Mesendoderm (in vitro differentiated cells): ENCODE results near the gene COLEC12.
A peak's percentile ranks its signal among the peaks of the same experiment; 100 is the strongest.

Experiments
- DNase-seq: peaks from one replicate; pipeline ENCODE4 v3.0.0; 2013
- H2AK5ac ChIP-seq: 2 replicates; pipeline ENCODE4 v1.6.1; 2013; ENCODE audit warnings: low read length, inconsistent platforms
- H2BK120ac ChIP-seq: 2 replicates; pipeline ENCODE4 v1.6.1; 2013; ENCODE audit warnings: low read depth, mild to moderate bottlenecking, low read length, moderate library complexity, mixed read lengths
- H2BK15ac ChIP-seq: replicated peaks from 2 replicates; pipeline ENCODE4 v1.6.1; 2013; ENCODE audit warnings: low read depth, mild to moderate bottlenecking, moderate library complexity
- H2BK5ac ChIP-seq: 2 replicates; pipeline ENCODE4 v1.6.1; 2013; ENCODE audit warnings: low read length, inconsistent platforms
- H3K18ac ChIP-seq: 2 replicates; pipeline ENCODE4 v1.6.1; 2013; ENCODE audit warnings: mild to moderate bottlenecking, low read length, mixed read lengths
- H3K23ac ChIP-seq: one replicate; pipeline ENCODE4 v1.6.1; 2013; ENCODE audit warnings: low read length
- H3K27ac ChIP-seq: 2 replicates; pipeline ENCODE4 v1.5.1; 2013; ENCODE audit warnings: low read depth, mild to moderate bottlenecking, inconsistent platforms, low read length, moderate library complexity
- H3K27me3 ChIP-seq: 2 replicates; pipeline ENCODE4 v1.6.1; 2013; ENCODE audit warnings: low read length, control low read depth, mild to moderate bottlenecking, inconsistent platforms; ENCODE audit not compliant: insufficient read depth, poor library complexity
- H3K36me3 ChIP-seq: 2 replicates; pipeline ENCODE4 v1.6.1; 2013; ENCODE audit warnings: low read length, inconsistent platforms; ENCODE audit not compliant: control insufficient read depth, insufficient read depth
- H3K4ac ChIP-seq: one replicate; pipeline ENCODE4 v1.6.1; 2013; ENCODE audit warnings: low read depth, mild to moderate bottlenecking, low read length, moderate library complexity
- H3K4me1 ChIP-seq: 2 replicates; pipeline ENCODE4 v1.6.1; 2013; ENCODE audit warnings: low read depth, low read length, inconsistent platforms; ENCODE audit not compliant: control insufficient read depth
- H3K4me2 ChIP-seq: 2 replicates; pipeline ENCODE4 v1.6.1; 2013; ENCODE audit warnings: low read length
- H3K4me3 ChIP-seq: 2 replicates; pipeline ENCODE4 v1.5.1; 2013; ENCODE audit warnings: mild to moderate bottlenecking, low read length
- H3K56ac ChIP-seq: one replicate; pipeline ENCODE4 v1.6.1; 2013; ENCODE audit warnings: low read length
- H3K79me1 ChIP-seq: 2 replicates; pipeline ENCODE4 v1.6.1; 2013; ENCODE audit warnings: low read length, inconsistent platforms
- H3K79me2 ChIP-seq: 2 replicates; pipeline ENCODE4 v1.6.1; 2013; ENCODE audit warnings: mild to moderate bottlenecking, low read length; ENCODE audit not compliant: control insufficient read depth, insufficient read depth
- H3K9ac ChIP-seq: 2 replicates; pipeline ENCODE4 v1.6.1; 2013; ENCODE audit warnings: low read length, inconsistent platforms
- H4K5ac ChIP-seq: one replicate; pipeline ENCODE4 v1.6.1; 2013; ENCODE audit warnings: low read length
- H4K8ac ChIP-seq: one replicate; pipeline ENCODE4 v1.6.1; 2013; ENCODE audit warnings: low read depth, mild to moderate bottlenecking, control low read depth, low read length, moderate library complexity
- WGBS: extraction: QIAGEN DNeasy Blood & Tissue Kit; methylation state at CpG from one replicate; pipeline ENCODE4 v1.1.7; 2013; ENCODE audit warnings: low lambda C conversion rate, missing lambda C conversion rate; ENCODE audit not compliant: insufficient coverage; ENCODE audit errors: extremely low coverage; 5-methylcytosine and 5-hydroxymethylcytosine counted together

The COLEC12 gene

DNA sequence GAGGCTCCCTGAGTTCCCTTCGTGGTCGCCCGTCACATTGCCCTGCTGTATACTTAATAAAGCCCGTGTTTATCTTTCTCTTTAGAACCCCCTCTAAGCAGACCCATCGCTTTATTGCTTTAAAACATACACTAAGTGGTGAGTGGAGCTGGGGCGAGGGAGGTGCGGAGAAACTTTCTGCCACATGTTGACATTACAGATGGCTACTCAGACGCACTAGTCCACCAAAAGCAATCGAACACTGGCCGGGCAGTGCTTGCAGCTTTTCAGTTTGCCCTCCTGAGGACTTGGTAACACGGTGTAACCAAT, 859 bp upstream of the COLEC12 start:
- Histone ChIP-seq H3K18ac (no peak overlapping the region), H3K36me3 (no peaks in the 10 kb centered on the region), H2AK5ac (no peak overlapping the region), H3K27ac (no peak overlapping the region), H3K79me1 (peaks cover 4% of the 10 kb centered on the region), H3K56ac (peak overlapping the region; percentile 94), H3K4me1 (peaks cover 12% of the 10 kb centered on the region), H3K23ac (no peak overlapping the region), H3K9ac (peak overlapping the region; percentile 87), H3K79me2 (peaks cover 6% of the 10 kb centered on the region), H3K4me2 (peak overlapping the region; percentile 86), H2BK5ac (no peak overlapping the region), H2BK15ac (no peak overlapping the region), H4K8ac (no peak overlapping the region), H2BK120ac (no peak overlapping the region), H3K27me3 (peaks cover 2% of the 10 kb centered on the region), H3K4ac (no peak overlapping the region), H4K5ac (no peak overlapping the region), H3K4me3 (peak overlapping the region; percentile 56)
- WGBS, result no CpG with 5 or more reads among the region's 11 CpGs
- peak; percentile 35 for DNase-seq

DNA sequence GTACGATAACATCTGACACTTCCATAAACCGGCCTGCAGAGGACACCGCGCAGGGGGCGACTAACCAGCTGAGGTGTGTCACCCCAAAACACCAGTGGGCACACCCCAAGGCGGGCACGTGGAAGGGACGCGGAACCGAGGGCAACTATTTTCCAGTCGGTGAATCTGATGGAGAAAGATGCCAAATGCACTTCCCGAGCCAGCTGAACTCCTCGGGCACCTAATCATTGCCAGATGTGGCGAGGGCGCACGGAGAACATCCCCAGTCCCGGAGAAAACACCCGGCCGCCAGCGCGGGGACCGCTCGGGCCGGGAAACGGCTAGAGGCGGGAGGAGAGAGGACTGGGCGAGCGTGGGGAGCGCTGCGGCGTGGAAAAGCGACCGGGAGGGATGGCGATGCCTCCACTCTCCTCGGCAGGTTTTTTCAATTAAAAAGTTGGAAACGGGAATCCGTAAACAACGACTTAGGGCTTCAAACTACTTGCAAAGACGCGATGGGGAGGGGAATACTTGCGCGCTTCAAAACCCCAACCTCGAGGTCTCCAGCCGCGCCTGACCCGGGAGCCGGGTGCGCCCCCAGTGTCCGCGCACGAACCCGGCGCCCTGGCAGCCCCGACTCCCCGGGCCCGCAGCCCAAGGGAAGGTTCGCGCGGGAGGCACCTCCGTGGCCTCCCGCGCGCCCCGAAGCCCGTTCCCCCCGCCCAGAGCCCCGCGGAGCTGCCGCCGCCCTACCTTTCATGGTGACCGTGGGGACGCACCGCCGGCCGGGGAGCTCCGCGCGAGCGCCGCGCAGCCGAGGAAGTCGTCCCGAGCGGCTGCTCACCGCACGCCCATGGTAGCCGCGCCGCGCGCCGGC, 497 bp downstream of the COLEC12 start:
- Histone ChIP-seq H3K4me3 (peak overlapping the region; percentile 87), H2AK5ac (peak overlapping the region; percentile 51), H3K79me2 (peaks cover 17% of the 10 kb centered on the region), H3K36me3 (no peaks in the 10 kb centered on the region), H4K5ac (no peak overlapping the region), H3K4me1 (peaks cover 9% of the 10 kb centered on the region), H2BK15ac (no peak overlapping the region), H3K27me3 (peaks cover 2% of the 10 kb centered on the region), H3K79me1 (peaks cover 8% of the 10 kb centered on the region), H3K9ac (peak overlapping the region; percentile 87), H3K27ac (peak overlapping the region; percentile 82), H2BK5ac (peak overlapping the region; percentile 63), H3K56ac (peak overlapping the region; percentile 94), H3K4ac (peak overlapping the region; percentile 95), H2BK120ac (peak overlapping the region; percentile 39), H3K23ac (peak overlapping the region; percentile 97), H3K4me2 (peak overlapping the region; percentile 89), H3K18ac (peak overlapping the region; percentile 98), H4K8ac (no peak overlapping the region)
- DNase-seq, result peak; percentile 65
- WGBS, result no CpG with 5 or more reads among the region's 93 CpGs

DNA sequence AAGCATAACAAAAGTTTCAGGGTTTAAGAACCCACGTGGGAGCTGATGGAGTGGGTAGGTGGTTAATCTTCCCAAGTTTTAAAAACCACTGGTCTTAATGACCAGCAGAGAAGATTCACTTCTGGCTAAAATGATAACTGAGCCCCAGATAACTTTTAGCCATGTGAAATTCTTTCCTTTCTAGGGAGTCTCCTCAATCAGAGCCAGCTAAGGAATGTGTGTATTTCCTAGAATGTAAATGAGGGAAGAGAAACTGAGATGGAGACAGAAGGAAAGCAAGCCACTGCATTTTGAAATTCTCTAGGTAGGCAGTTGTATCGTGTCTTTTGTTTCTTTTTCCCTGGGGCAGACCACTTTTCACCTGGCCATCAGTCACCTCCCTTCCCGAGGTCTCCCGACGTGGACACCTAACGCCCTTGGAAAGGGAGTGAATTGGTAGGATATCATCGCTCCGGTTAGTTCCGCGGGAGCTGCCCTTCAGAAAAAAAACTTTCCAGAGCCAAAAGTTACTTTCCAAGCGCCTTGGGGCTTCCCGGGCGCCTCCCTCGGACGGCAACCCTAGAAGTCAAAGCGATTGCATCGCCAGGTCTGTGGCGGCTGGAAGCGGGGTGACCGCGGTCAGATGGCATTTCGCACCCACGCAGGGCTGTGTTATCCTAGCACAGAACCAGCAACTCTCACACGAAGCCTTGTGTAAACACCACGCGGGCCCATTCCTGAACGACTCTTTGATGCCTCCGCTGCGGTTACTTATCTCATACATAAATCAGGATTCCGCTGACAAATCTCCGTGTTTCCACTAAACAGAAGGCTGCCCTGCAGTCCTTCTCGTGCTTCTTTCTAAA, 1.3 kb downstream of the COLEC12 start:
- H3K27me3 ChIP-seq, result peaks cover 2% of the 10 kb centered on the region
- H2BK15ac ChIP-seq, result no peak overlapping the region
- no CpG with 5 or more reads among the region's 32 CpGs for WGBS
- H3K79me2 ChIP-seq, result peaks cover 18% of the 10 kb centered on the region
- no peak overlapping the region for H4K5ac ChIP-seq
- peak overlapping the region; percentile 98 for H3K18ac ChIP-seq
- peak overlapping the region; percentile 97 for H3K23ac ChIP-seq
- peak overlapping the region; percentile 87 for H3K4me3 ChIP-seq
- peak; percentile 92 for DNase-seq
- peaks cover 9% of the 10 kb centered on the region for H3K4me1 ChIP-seq
- H3K79me1 ChIP-seq, result peaks cover 8% of the 10 kb centered on the region
- H2AK5ac ChIP-seq, result no peak overlapping the region
- peak overlapping the region; percentile 89 for H3K4me2 ChIP-seq
- peak overlapping the region; percentile 82 for H3K27ac ChIP-seq
- no peaks in the 10 kb centered on the region for H3K36me3 ChIP-seq
- H3K9ac ChIP-seq, result peak overlapping the region; percentile 87
- H2BK120ac ChIP-seq, result no peak overlapping the region
- H4K8ac ChIP-seq, result no peak overlapping the region
- H2BK5ac ChIP-seq, result peak overlapping the region; percentile 63
- H3K4ac ChIP-seq, result no peak overlapping the region
- H3K56ac ChIP-seq, result peak overlapping the region; percentile 94

DNA sequence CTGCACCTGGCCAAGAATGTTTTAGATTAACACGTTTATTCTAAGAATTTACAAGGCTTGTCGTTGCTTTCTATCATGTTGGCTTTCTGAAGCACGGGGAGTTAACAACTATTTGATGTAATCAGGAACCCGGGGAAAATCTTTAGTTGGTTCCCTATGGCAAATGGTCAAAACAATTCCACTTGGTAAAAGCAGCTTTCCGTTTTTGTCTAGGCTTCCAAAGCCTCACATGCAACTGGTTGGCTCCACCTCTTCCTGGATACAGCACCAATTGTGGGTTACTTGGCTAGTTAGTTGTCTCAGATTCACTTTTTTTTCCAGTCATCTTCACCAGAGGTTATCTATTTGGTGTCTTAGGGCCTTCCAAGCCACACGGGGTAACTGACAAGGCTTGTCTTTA, 2.8 kb downstream of the COLEC12 start:
- Histone ChIP-seq H3K27ac (no peak overlapping the region), H3K4me3 (no peak overlapping the region), H3K4ac (no peak overlapping the region), H3K56ac (peak overlapping the region; percentile 12), H2AK5ac (no peak overlapping the region), H2BK120ac (no peak overlapping the region), H3K18ac (no peak overlapping the region), H2BK5ac (no peak overlapping the region), H3K36me3 (no peaks in the 10 kb centered on the region), H3K79me1 (peaks cover 8% of the 10 kb centered on the region), H2BK15ac (no peak overlapping the region), H3K27me3 (peaks cover 2% of the 10 kb centered on the region), H4K8ac (no peak overlapping the region), H3K23ac (no peak overlapping the region), H4K5ac (no peak overlapping the region), H3K4me1 (peaks cover 9% of the 10 kb centered on the region), H3K79me2 (peaks cover 23% of the 10 kb centered on the region), H3K9ac (peak overlapping the region; percentile 23), H3K4me2 (no peak overlapping the region)
- WGBS, result no CpG with 5 or more reads among the region's 6 CpGs
- DNase-seq, result peak; percentile 54

DNA sequence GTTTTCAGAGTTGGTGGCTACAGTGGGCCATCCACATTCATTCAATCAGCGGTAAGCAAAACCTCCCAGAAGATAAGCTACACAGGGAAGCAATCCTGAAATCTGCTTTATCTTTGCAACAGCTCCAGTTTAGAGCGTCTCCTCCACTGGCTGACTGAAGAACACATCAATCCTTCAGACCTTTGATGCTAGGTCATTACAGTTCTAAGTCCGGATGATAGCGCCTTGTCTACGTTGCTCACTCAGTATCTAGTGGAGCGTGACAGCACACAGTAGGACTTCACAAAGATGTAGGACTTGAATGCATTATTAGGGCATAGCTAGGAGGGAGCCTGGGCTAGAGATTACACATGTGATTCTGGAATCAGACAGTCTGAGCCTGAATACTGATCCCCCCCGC, 5.0 kb downstream of the COLEC12 start:
- H3K56ac ChIP-seq, result peak overlapping the region; percentile 2
- H3K79me1 ChIP-seq, result peaks cover 11% of the 10 kb centered on the region
- H2BK120ac ChIP-seq, result no peak overlapping the region
- H2BK5ac ChIP-seq, result no peak overlapping the region
- H3K23ac ChIP-seq, result no peak overlapping the region
- H3K4ac ChIP-seq, result no peak overlapping the region
- H3K79me2 ChIP-seq, result peaks cover 31% of the 10 kb centered on the region
- no peak overlapping the region for H4K5ac ChIP-seq
- no peaks in the 10 kb centered on the region for H3K36me3 ChIP-seq
- no peaks in the 10 kb centered on the region for H3K27me3 ChIP-seq
- peak overlapping the region; percentile 13 for H3K9ac ChIP-seq
- no peak overlapping the region for H3K4me3 ChIP-seq
- no peak overlapping the region for H2BK15ac ChIP-seq
- no CpG with 5 or more reads among the region's 7 CpGs for WGBS
- H2AK5ac ChIP-seq, result no peak overlapping the region
- H3K4me1 ChIP-seq, result peaks cover 16% of the 10 kb centered on the region
- DNase-seq, result no peak
- no peak overlapping the region for H3K4me2 ChIP-seq
- no peak overlapping the region for H3K18ac ChIP-seq
- H4K8ac ChIP-seq, result no peak overlapping the region
- no peak overlapping the region for H3K27ac ChIP-seq
